Activated T-helper 17 cell treated with anti-CD3 and anti-CD28 coated beads, Interleukin-2, amount 50 U/mL, for 72 hours (primary cell): Measurements from ENCODE around the gene KAT2B. TPM values are rescaled to one million over a fixed set of nuclear protein-coding genes. Genes with fewer than 3 reads are reported as not detected.
A peak's percentile ranks its signal among the peaks of the same experiment; 100 is the strongest.

Experiments used
- ATAC-seq: fragments of 150-1000 bp; cut with Tn5 transposase; replicated peaks from 2 replicates; pipeline ENCODE4 v1.10.0; 2021; ENCODE audit warnings: mild to moderate bottlenecking, moderate library complexity
- H3K27ac Mint-ChIP-seq: one replicate; pipeline ENCODE4 v1.8.0; 2022; ENCODE audit warnings: mixed read lengths
- H3K27me3 Mint-ChIP-seq: one replicate; pipeline ENCODE4 v1.8.0; 2022; ENCODE audit warnings: mixed read lengths
- H3K36me3 Mint-ChIP-seq: one replicate; pipeline ENCODE4 v1.8.0; 2022; ENCODE audit warnings: low read depth, mild to moderate bottlenecking, mixed read lengths
- H3K4me1 Mint-ChIP-seq: one replicate; pipeline ENCODE4 v1.8.0; 2022; ENCODE audit warnings: mixed read lengths
- H3K4me3 Mint-ChIP-seq: one replicate; pipeline ENCODE4 v1.8.0; 2022; ENCODE audit warnings: mild to moderate bottlenecking, mixed read lengths
- H3K9me3 Mint-ChIP-seq: one replicate; pipeline ENCODE4 v1.8.0; 2022; ENCODE audit warnings: mixed read lengths
- total RNA-seq, 2 donors: library from RNA; stranded (reverse); gene quantifications; one replicate each; pipeline ENCODE4 v1.2.3, GENCODE V29; 2022

Gene KAT2B
- total RNA-seq, 2 donors from 2014 or later, result 109 to 143 TPM

GRCh38 chr3:20110826-20111225 is 70.6 kb downstream of the KAT2B start:
- H3K4me1 Mint-ChIP-seq, result peaks cover 27% of the 10 kb centered on the region
- H3K27me3 Mint-ChIP-seq, result no peaks in the 10 kb centered on the region
- H3K36me3 Mint-ChIP-seq, result peaks cover 88% of the 10 kb centered on the region
- H3K4me3 Mint-ChIP-seq, result no peak overlapping the region
- H3K9me3 Mint-ChIP-seq, result no peaks in the 10 kb centered on the region
- peak overlapping the region; percentile 19 for H3K27ac Mint-ChIP-seq
- ATAC-seq, result no peak

GRCh38 chr3:20111836-20112235 is 71.6 kb downstream of the KAT2B start:
- peaks cover 92% of the 10 kb centered on the region for H3K36me3 Mint-ChIP-seq
- H3K27ac Mint-ChIP-seq, result no peak overlapping the region
- H3K4me1 Mint-ChIP-seq, result peaks cover 26% of the 10 kb centered on the region
- H3K27me3 Mint-ChIP-seq, result no peaks in the 10 kb centered on the region
- ATAC-seq, result no peak
- no peak overlapping the region for H3K4me3 Mint-ChIP-seq
- no peaks in the 10 kb centered on the region for H3K9me3 Mint-ChIP-seq

GRCh38 chr3:20121088-20121487 is 80.8 kb downstream of the KAT2B start:
- Mint-ChIP-seq H3K27me3 (no peaks in the 10 kb centered on the region), H3K4me1 (peaks cover 19% of the 10 kb centered on the region), H3K36me3 (peaks cover 97% of the 10 kb centered on the region), H3K4me3 (no peak overlapping the region), H3K9me3 (no peaks in the 10 kb centered on the region), H3K27ac (no peak overlapping the region)
- ATAC-seq, result no peak

- H3K4me3 Mint-ChIP-seq, result no peak overlapping the region
- H3K9me3 Mint-ChIP-seq, result no peaks in the 10 kb centered on the region
- H3K36me3 Mint-ChIP-seq, result peaks cover 99% of the 10 kb centered on the region
- H3K4me1 Mint-ChIP-seq, result peaks cover 6% of the 10 kb centered on the region
- no peak for ATAC-seq
- no peaks in the 10 kb centered on the region for H3K27me3 Mint-ChIP-seq
- H3K27ac Mint-ChIP-seq, result no peak overlapping the region
Observed at GRCh38 chr3:20123131-20123652, 82.9 kb downstream of the KAT2B start.

- Mint-ChIP-seq H3K4me1 (peaks cover 6% of the 10 kb centered on the region), H3K27me3 (no peaks in the 10 kb centered on the region), H3K4me3 (no peak overlapping the region), H3K27ac (peak overlapping the region; percentile 77), H3K9me3 (no peaks in the 10 kb centered on the region), H3K36me3 (peaks cover 97% of the 10 kb centered on the region)
- no peak for ATAC-seq
Observed at GRCh38 chr3:20125289-20125688, 85.0 kb downstream of the KAT2B start.

GRCh38 chr3:20125897-20126296 is 85.7 kb downstream of the KAT2B start:
- H3K36me3 Mint-ChIP-seq, result peaks cover 97% of the 10 kb centered on the region
- H3K4me1 Mint-ChIP-seq, result peaks cover 6% of the 10 kb centered on the region
- no peak for ATAC-seq

GRCh38 chr3:20128358-20128757 is 88.1 kb downstream of the KAT2B start:
- H3K36me3 Mint-ChIP-seq, result peaks cover 93% of the 10 kb centered on the region
- H3K4me1 Mint-ChIP-seq, result peaks cover 6% of the 10 kb centered on the region
- no peak for ATAC-seq
- no peaks in the 10 kb centered on the region for H3K27me3 Mint-ChIP-seq
- no peak overlapping the region for H3K4me3 Mint-ChIP-seq
- no peaks in the 10 kb centered on the region for H3K9me3 Mint-ChIP-seq
- H3K27ac Mint-ChIP-seq, result no peak overlapping the region

More at GRCh38 chr3:20125897-20126296, 85.7 kb downstream of the KAT2B start:
- H3K27me3 Mint-ChIP-seq, result no peaks in the 10 kb centered on the region
- no peaks in the 10 kb centered on the region for H3K9me3 Mint-ChIP-seq
- no peak overlapping the region for H3K4me3 Mint-ChIP-seq
- peak overlapping the region; percentile 77 for H3K27ac Mint-ChIP-seq

GRCh38 chr3:20130106-20130505 is 89.9 kb downstream of the KAT2B start:
- Mint-ChIP-seq H3K27ac (no peak overlapping the region), H3K36me3 (peaks cover 92% of the 10 kb centered on the region)

GRCh38 chr3:20136231-20136630 is 96.0 kb downstream of the KAT2B start:
- no peak overlapping the region for H3K4me3 Mint-ChIP-seq
- H3K27me3 Mint-ChIP-seq, result no peaks in the 10 kb centered on the region
- H3K4me1 Mint-ChIP-seq, result peaks cover 4% of the 10 kb centered on the region
- ATAC-seq, result no peak
- peaks cover 93% of the 10 kb centered on the region for H3K36me3 Mint-ChIP-seq
- H3K27ac Mint-ChIP-seq, result peak overlapping the region; percentile 60
- H3K9me3 Mint-ChIP-seq, result no peaks in the 10 kb centered on the region

More at GRCh38 chr3:20130106-20130505, 89.9 kb downstream of the KAT2B start:
- H3K4me3 Mint-ChIP-seq, result no peak overlapping the region
- H3K27me3 Mint-ChIP-seq, result no peaks in the 10 kb centered on the region
- no peaks in the 10 kb centered on the region for H3K9me3 Mint-ChIP-seq
- no peak for ATAC-seq
- H3K4me1 Mint-ChIP-seq, result peaks cover 6% of the 10 kb centered on the region

GRCh38 chr3:20137647-20138046 is 97.4 kb downstream of the KAT2B start:
- Mint-ChIP-seq H3K27ac (peak overlapping the region; percentile 1), H3K27me3 (no peaks in the 10 kb centered on the region), H3K4me1 (peaks cover 4% of the 10 kb centered on the region), H3K36me3 (peaks cover 93% of the 10 kb centered on the region), H3K9me3 (no peaks in the 10 kb centered on the region), H3K4me3 (no peak overlapping the region)
- ATAC-seq, result no peak

- no peak overlapping the region for H3K27ac Mint-ChIP-seq
- ATAC-seq, result no peak
- no peaks in the 10 kb centered on the region for H3K27me3 Mint-ChIP-seq
- H3K9me3 Mint-ChIP-seq, result no peaks in the 10 kb centered on the region
- H3K4me1 Mint-ChIP-seq, result peaks cover under 1% of the 10 kb centered on the region
- no peak overlapping the region for H3K4me3 Mint-ChIP-seq
- H3K36me3 Mint-ChIP-seq, result peaks cover 95% of the 10 kb centered on the region
Observed at GRCh38 chr3:20140881-20141280, 100.6 kb downstream of the KAT2B start.

- Mint-ChIP-seq H3K9me3 (no peaks in the 10 kb centered on the region), H3K27me3 (no peaks in the 10 kb centered on the region), H3K27ac (no peak overlapping the region), H3K4me1 (no peaks in the 10 kb centered on the region), H3K4me3 (no peak overlapping the region), H3K36me3 (peaks cover 95% of the 10 kb centered on the region)
- no peak for ATAC-seq
Observed at GRCh38 chr3:20141316-20141715, 101.1 kb downstream of the KAT2B start.

GRCh38 chr3:20141851-20142250 is 101.6 kb downstream of the KAT2B start:
- Mint-ChIP-seq H3K4me1 (no peaks in the 10 kb centered on the region), H3K27ac (no peak overlapping the region), H3K9me3 (no peaks in the 10 kb centered on the region), H3K27me3 (no peaks in the 10 kb centered on the region), H3K4me3 (no peak overlapping the region), H3K36me3 (peaks cover 95% of the 10 kb centered on the region)
- ATAC-seq, result no peak

GRCh38 chr3:20142517-20142916 is 102.3 kb downstream of the KAT2B start:
- Mint-ChIP-seq H3K4me1 (no peaks in the 10 kb centered on the region), H3K27me3 (no peaks in the 10 kb centered on the region), H3K9me3 (no peaks in the 10 kb centered on the region), H3K27ac (no peak overlapping the region), H3K36me3 (peaks cover 95% of the 10 kb centered on the region), H3K4me3 (no peak overlapping the region)
- no peak for ATAC-seq

- no peak for ATAC-seq
- Mint-ChIP-seq H3K4me1 (no peaks in the 10 kb centered on the region), H3K4me3 (no peak overlapping the region), H3K9me3 (no peaks in the 10 kb centered on the region), H3K36me3 (peaks cover 96% of the 10 kb centered on the region), H3K27me3 (no peaks in the 10 kb centered on the region), H3K27ac (no peak overlapping the region)
Observed at GRCh38 chr3:20143519-20143918, 103.3 kb downstream of the KAT2B start.

- Mint-ChIP-seq H3K27ac (no peak overlapping the region), H3K4me1 (no peaks in the 10 kb centered on the region), H3K27me3 (no peaks in the 10 kb centered on the region), H3K36me3 (peaks cover 96% of the 10 kb centered on the region), H3K9me3 (no peaks in the 10 kb centered on the region), H3K4me3 (no peak overlapping the region)
- ATAC-seq, result no peak
Observed at GRCh38 chr3:20145874-20146273, 105.6 kb downstream of the KAT2B start.
